SK-N-DZ (cell line): Measurements from ENCODE around the gene SEC31A.

ENCODE experiments used
- DNase-seq: peaks from one replicate; pipeline ENCODE4 v3.0.0-alpha.2; 2015; ENCODE audit warnings: low spot score

The SEC31A gene

DNA sequence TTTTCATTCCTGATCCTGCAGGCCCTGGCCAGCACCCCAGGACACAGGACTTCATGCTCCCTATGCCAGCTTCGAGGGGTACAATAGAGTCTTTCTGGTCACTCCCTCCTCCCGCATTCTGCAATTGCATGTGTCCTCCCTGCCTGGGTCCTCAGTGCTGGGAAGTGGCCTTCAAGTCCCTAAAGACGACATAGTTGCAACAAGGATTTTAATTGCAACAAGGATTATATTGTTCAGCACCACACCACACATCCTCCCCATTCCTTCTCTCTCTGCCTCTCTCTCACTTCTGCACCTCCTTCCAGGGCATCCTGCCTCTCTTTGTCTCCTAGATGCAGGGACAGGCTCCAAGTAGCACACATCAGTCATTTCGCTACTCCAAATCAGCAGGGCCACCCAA, 117.9 kb downstream of the SEC31A start:
- no peak for DNase-seq

DNA sequence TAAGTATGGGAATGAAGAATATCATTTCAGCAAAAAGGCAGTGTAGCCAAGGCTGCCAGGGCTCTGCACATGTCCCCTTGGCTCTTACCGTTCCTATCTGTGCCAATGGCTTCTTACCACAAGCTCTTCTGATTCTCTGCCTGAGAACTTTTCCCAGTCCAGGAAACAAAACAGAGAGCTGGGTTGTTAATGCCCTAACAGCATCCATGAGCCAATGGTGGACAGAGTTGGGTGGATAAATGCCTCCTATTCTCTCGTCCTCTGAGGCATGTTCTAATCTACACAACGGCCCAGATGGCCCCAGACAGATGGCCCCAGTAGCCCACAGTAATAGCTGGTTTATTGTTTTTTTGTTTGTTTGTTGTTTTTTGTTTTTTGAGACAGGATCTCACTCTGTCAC, 120.3 kb downstream of the SEC31A start:
- DNase-seq: no peak
